H4 (cell line): ENCODE measurements around the gene KIF12. TPM values are rescaled to one million over a fixed set of nuclear protein-coding genes. Genes with fewer than 3 reads are reported as not detected.
"Not testable (repeated sequence)": the region's sequence is repeated elsewhere in the genome, so short reads cannot be mapped to it uniquely, and the experiment has no call there.

ENCODE experiments used
- DNase-seq: peaks from one replicate; pipeline ENCODE4 v3.0.0-alpha.2; 2015; ENCODE audit warnings: low spot score
- total RNA-seq: library from RNA; depleted of rRNA; stranded (reverse); fragments of >200 nt; shearing (Covaris generic); gene quantifications from 2 replicates; pipeline ENCODE4 v1.2.3, GENCODE V29; 2014; rRNA removed

The KIF12 gene
- total RNA-seq, 1 experiment from 2014 or later, result not detected

GRCh38 chr9:114048533-114049415, 50.3 kb downstream of the KIF12 start:
- no peak for DNase-seq

- no peak for DNase-seq
Measured at GRCh38 chr9:114047717-114048116, 51.4 kb downstream of the KIF12 start.

- no peak for DNase-seq
Measured at GRCh38 chr9:114046875-114047274, 52.2 kb downstream of the KIF12 start.

- no peak for DNase-seq
Measured at GRCh38 chr9:114046237-114046755, 52.8 kb downstream of the KIF12 start.

- DNase-seq, result not testable (repeated sequence)
Measured at GRCh38 chr9:114043660-114044059, 55.4 kb downstream of the KIF12 start.

Other genes starting within 250 kb of the KIF12 start
- 4.8 and 4.9 TPM in 2 replicates for gene ZNF618, start 223.0 kb downstream of the KIF12 start, total RNA-seq
- 6.6 and 9.9 TPM in 2 replicates for gene AMBP, start 21.0 kb downstream of the KIF12 start, total RNA-seq
- 1.3 and 2.4 TPM in 2 replicates for gene COL27A1, start 56.2 kb upstream of the KIF12 start, total RNA-seq
- 0.33 TPM in 1 of 2 replicates, not detected in the other for gene ORM1, start 223.8 kb upstream of the KIF12 start, total RNA-seq
- 0.19 TPM in 1 of 2 replicates, not detected in the other for gene ORM2, start 230.6 kb upstream of the KIF12 start, total RNA-seq